ENCODE measurements around the gene TMTC4. TPM values are rescaled to one million over a fixed set of nuclear protein-coding genes. Genes with fewer than 3 reads are reported as not detected.

TMTC4 gene
- polyA plus RNA-seq, 3 donors: 2.1 to 11.5 (median 3.9) TPM

DNA sequence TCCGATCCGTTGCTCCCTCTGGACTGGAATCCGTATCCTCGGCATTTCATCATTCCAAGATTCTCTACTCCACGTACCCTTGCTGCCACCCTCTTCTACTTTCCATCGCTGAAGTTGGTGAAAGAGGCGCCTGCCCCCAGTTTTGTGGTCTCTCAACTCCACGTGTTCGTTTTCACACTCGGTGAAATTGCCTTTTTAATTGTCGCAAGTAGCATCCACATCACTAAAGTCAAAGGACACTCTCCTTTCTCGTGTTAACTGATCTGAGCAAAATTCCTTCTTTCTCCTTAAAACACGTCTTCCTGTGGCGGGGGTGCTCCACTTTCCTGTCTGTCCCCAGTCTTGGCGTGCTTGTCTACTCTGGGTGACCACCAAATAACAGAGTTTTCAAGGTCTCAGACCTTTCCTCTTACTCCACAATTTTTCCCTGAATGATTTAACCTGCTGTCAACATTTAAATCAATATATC lies 1.1 kb upstream of the TMTC4 start:
- intact Hi-C loops (cut with micrococcal nuclease): loop anchor here in 1 of 2 donors (10.0 kb wide), 2 partner anchors 1061 to 1909 kb away; no protein-coding TSS in a partner anchor
- peaks cover 0 to 4% (median 0%) of the 10 kb centered on the region in 7 donors for H3K9me3 Mint-ChIP-seq

DNA sequence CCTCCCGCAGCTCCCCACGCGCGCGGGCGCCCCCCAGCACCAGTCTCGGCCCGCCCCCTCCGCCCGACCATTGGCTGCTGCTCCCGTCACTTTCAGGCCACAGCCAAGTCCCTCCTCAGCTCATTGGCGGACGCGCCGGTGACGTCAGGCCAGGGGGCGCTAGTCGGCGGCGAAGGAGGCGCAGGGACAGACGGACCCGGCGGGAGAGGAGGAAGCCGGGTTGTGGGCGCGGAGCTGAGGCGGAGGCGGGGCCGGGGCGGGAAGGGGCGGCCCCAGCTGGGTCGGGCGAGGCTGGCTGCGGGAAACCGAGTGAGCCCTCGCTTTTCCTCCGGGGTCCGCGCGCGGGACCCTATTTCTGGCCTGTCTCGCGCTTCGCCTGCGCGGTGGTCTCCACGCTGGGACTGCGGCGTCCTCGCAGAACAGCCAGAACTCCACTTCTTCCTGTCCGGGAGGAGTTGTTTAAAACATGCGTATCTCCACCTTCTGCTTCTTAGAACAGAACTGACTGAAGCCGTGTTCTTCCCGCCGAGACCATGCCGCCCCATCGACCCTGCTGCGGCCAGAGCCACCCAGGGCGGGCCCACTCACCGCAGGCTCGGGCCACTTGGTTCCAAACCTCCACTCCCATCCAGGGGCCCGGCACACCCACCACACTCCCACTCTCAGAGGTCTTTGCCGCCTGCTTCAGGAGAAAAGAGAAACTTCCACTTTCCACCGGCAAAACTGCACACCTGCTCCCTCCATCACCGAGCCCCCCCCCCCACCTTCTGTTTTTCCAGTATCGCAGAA lies 471 bp upstream of the TMTC4 start:
- DNase-seq: peak; percentile 95 to 96 (median 96)
- intact Hi-C loops (cut with micrococcal nuclease): loop anchor here in 1 of 2 donors (10.0 kb wide), 2 partner anchors 1060 to 1910 kb away; no protein-coding TSS in a partner anchor
- peaks cover 6 to 12% of the 10 kb centered on the region in 2 donors for H3K27me3 ChIP-seq (ENCODE audit: control insufficient read depth in 2 of 2, insufficient read depth in 2 of 2, low read length in 2 of 2)
- peak overlapping the region; percentile 99 for H2AFZ ChIP-seq (ENCODE audit: insufficient read depth, low read depth, low read length, poor library complexity, severe bottlenecking)
- peak overlapping the region; percentile 84 for H3K4me2 ChIP-seq (replicated peaks; ENCODE audit: extremely low read depth, low read length, poor library complexity, severe bottlenecking)
- H3K36me3 ChIP-seq (replicated peaks in 1 of 2; ENCODE audit: control insufficient read depth in 1 of 2, insufficient read depth in 2 of 2, low read length in 2 of 2): peaks cover 5 to 7% of the 10 kb centered on the region in 2 donors
- H3K4me1 ChIP-seq (ENCODE audit: control insufficient read depth in 1 of 2, insufficient read depth in 2 of 2, low read length in 2 of 2): peaks cover 19 to 22% of the 10 kb centered on the region in 2 donors
- H4K20me1 ChIP-seq (ENCODE audit: insufficient read depth, low read length): peaks cover 26% of the 10 kb centered on the region
- Mint-ChIP-seq H3K36me3 (peaks cover 7 to 8% of the 10 kb centered on the region in 2 donors), H3K27me3 (ENCODE audit: low read depth in 3 of 3) (peaks cover 7 to 19% (median 16%) of the 10 kb centered on the region in 3 donors), H3K27ac (peak overlapping the region in 5 of 7 donors; percentile 26 to 84 (median 35)), H3K4me3 (peak overlapping the region; percentile 94 to 95), H3K9me3 (peaks cover 0 to 4% (median 0%) of the 10 kb centered on the region in 7 donors), H3K4me1 (peaks cover 30% of the 10 kb centered on the region)
- peak overlapping the region in 1 of 2 donors; percentile 68 for H3K27ac ChIP-seq (ENCODE audit: low read depth in 1 of 2, low read length in 2 of 2)
- peak overlapping the region; percentile 76 to 94 (median 83) for H3K4me3 ChIP-seq (replicated peaks in 1 of 3; ENCODE audit: low read depth in 2 of 3, low read length in 3 of 3)
- peak overlapping the region; percentile 81 for H3K9ac ChIP-seq (ENCODE audit: insufficient read depth, low read length, poor library complexity, severe bottlenecking)
- TF ChIP-seq, protein P1, sequence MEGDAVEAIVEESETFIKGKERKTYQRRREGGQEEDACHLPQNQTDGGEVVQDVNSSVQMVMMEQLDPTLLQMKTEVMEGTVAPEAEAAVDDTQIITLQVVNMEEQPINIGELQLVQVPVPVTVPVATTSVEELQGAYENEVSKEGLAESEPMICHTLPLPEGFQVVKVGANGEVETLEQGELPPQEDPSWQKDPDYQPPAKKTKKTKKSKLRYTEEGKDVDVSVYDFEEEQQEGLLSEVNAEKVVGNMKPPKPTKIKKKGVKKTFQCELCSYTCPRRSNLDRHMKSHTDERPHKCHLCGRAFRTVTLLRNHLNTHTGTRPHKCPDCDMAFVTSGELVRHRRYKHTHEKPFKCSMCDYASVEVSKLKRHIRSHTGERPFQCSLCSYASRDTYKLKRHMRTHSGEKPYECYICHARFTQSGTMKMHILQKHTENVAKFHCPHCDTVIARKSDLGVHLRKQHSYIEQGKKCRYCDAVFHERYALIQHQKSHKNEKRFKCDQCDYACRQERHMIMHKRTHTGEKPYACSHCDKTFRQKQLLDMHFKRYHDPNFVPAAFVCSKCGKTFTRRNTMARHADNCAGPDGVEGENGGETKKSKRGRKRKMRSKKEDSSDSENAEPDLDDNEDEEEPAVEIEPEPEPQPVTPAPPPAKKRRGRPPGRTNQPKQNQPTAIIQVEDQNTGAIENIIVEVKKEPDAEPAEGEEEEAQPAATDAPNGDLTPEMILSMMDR (IDR thresholded peaks at IDR 0.05): peak; percentile 19
- H3K9me3 ChIP-seq (replicated peaks in 1 of 2; ENCODE audit: control insufficient read depth in 1 of 2, insufficient read depth in 1 of 2, low read length in 2 of 2): no peaks in the 10 kb centered on the region
- peaks cover 33% of the 10 kb centered on the region for H3K79me2 ChIP-seq (ENCODE audit: insufficient read depth, low read length)
- under 1% methylated on average over 62 of the region's 67 CpGs for WGBS (ENCODE audit: insufficient coverage)

More for the DNA sequence above, 1.1 kb upstream of the TMTC4 start:
- DNase-seq: no peak
- WGBS (ENCODE audit: insufficient coverage): 13% methylated on average over 10 of the region's 15 CpGs
- TF ChIP-seq, protein P1 (IDR thresholded peaks at IDR 0.05): no peak
- H3K36me3 Mint-ChIP-seq: peaks cover 2 to 3% of the 10 kb centered on the region in 2 donors
- H3K4me3 Mint-ChIP-seq: peak overlapping the region; percentile 94 to 95
- H3K27me3 Mint-ChIP-seq (ENCODE audit: low read depth in 3 of 3): peaks cover 7 to 19% (median 17%) of the 10 kb centered on the region in 3 donors
- no peaks in the 10 kb centered on the region for H3K9me3 ChIP-seq (replicated peaks in 1 of 2; ENCODE audit: control insufficient read depth in 1 of 2, insufficient read depth in 1 of 2, low read length in 2 of 2)
- peak overlapping the region in 1 of 2 donors; percentile 68 for H3K27ac ChIP-seq (ENCODE audit: low read depth in 1 of 2, low read length in 2 of 2)
- H3K4me2 ChIP-seq (replicated peaks; ENCODE audit: extremely low read depth, low read length, poor library complexity, severe bottlenecking): peak overlapping the region; percentile 84
- peak overlapping the region; percentile 81 for H3K9ac ChIP-seq (ENCODE audit: insufficient read depth, low read length, poor library complexity, severe bottlenecking)
- H3K36me3 ChIP-seq (replicated peaks in 1 of 2; ENCODE audit: control insufficient read depth in 1 of 2, insufficient read depth in 2 of 2, low read length in 2 of 2): peaks cover 0 to 1% of the 10 kb centered on the region in 2 donors
- peaks cover 26% of the 10 kb centered on the region for H4K20me1 ChIP-seq (ENCODE audit: insufficient read depth, low read length)
- H3K4me3 ChIP-seq (replicated peaks in 1 of 3; ENCODE audit: low read depth in 2 of 3, low read length in 3 of 3): peak overlapping the region; percentile 76 to 94 (median 83)
- H3K4me1 Mint-ChIP-seq: peaks cover 34% of the 10 kb centered on the region
- peak overlapping the region in 3 of 7 donors; percentile 24 to 84 (median 35) for H3K27ac Mint-ChIP-seq
- peaks cover 6 to 12% of the 10 kb centered on the region in 2 donors for H3K27me3 ChIP-seq (ENCODE audit: control insufficient read depth in 2 of 2, insufficient read depth in 2 of 2, low read length in 2 of 2)
- peaks cover 19 to 22% of the 10 kb centered on the region in 2 donors for H3K4me1 ChIP-seq (ENCODE audit: control insufficient read depth in 1 of 2, insufficient read depth in 2 of 2, low read length in 2 of 2)
- H3K79me2 ChIP-seq (ENCODE audit: insufficient read depth, low read length): peaks cover 27% of the 10 kb centered on the region
- peak overlapping the region; percentile 99 for H2AFZ ChIP-seq (ENCODE audit: insufficient read depth, low read depth, low read length, poor library complexity, severe bottlenecking)
